Activated CD4-positive, CD25-positive, alpha-beta regulatory T cell treated with anti-CD3 and anti-CD28 coated beads, Interleukin-2, amount 50 U/mL, for 16 hours (primary cell): ENCODE results near the gene RAB11FIP4.
A peak's percentile ranks its signal among the peaks of the same experiment; 100 is the strongest.

Experiments
- DNase-seq: peaks from one replicate; pipeline ENCODE4 v3.0.0-alpha.2; 2020; ENCODE audit warnings: low read depth, low spot score

RAB11FIP4 gene

DNA sequence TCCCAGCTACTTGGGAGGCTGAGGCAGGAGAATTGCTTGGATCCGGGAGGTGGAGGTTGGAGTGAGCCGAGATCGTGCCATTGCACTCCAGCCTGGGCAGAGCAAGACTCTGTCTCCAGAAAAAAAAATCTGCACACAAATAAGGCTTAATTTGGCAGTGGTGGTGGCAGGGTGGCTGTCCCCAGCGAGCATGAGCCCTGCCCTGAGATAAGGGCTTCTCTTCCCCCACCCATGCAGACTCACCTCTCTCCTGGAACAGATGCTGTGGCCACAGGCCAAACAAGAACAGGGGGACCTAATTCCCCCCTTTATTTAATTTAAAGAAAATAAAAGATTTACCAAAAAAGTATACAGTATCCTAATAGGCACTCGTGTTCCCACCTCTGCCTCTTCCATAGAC lies 157.2 kb downstream of the RAB11FIP4 start:
- DNase-seq: no peak

DNA sequence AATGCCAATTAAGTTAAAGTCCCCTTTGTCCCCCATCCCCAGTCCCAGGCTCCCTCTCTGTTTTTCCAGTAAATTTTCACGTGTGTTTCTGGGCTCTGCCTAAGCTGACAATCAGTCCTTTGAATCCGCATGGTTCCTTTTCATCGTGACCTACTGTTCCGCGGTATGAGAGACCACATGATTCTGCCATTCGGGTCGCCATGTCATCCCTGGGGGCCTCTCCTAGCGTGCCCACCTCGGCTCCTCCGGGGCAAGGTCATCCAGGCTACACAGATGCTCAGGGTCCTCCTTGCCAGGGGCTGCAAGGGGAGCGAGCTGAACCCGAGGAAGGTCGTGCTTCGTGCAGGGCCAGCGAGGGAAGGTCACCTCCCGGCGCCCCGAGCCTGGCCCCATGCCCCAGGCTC lies 157.6 kb downstream of the RAB11FIP4 start:
- DNase-seq: no peak

DNA sequence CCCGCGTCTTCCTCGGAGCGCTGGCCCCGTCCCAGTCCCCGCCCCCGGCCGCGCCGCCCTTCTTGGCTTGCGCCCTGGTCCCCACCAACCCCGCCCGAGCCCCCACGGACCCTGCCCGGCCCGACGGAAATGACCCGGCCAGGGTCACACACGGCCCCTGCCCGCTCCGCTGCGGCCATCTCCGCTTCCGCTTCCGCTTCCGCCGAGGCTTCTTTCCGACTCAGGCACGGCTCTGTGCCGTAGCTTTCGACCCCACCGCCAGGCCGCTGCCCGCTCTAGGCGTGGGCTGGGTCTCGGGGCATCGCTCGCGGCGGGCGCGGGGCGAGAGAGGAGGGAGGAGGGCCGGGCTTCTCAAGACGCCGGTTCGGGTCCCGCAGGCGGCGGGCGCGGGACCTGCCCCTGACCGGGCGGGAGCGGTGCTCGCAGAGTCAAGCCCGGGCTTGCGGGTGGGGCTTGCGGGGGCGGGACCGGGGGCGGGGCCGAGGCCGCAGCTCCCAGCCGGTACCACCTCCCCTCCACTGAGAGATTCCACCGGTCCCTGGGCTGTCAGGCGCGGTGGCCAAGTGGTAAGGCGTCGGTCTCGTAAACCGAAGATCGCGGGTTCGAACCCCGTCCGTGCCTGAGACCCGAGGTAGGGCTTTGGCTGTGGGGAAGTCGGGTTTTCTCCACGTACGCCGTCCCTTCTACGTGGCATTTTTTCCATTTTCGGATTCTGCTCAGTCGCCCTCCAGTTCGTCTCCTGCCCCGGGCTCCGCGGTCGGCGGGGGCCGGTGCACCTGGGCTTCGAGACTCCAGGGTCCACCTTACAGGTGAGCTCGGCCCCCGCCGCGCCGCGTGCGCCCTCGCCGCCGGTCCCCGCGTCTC lies 158.3 kb downstream of the RAB11FIP4 start:
- DNase-seq: peak; percentile 78

DNA sequence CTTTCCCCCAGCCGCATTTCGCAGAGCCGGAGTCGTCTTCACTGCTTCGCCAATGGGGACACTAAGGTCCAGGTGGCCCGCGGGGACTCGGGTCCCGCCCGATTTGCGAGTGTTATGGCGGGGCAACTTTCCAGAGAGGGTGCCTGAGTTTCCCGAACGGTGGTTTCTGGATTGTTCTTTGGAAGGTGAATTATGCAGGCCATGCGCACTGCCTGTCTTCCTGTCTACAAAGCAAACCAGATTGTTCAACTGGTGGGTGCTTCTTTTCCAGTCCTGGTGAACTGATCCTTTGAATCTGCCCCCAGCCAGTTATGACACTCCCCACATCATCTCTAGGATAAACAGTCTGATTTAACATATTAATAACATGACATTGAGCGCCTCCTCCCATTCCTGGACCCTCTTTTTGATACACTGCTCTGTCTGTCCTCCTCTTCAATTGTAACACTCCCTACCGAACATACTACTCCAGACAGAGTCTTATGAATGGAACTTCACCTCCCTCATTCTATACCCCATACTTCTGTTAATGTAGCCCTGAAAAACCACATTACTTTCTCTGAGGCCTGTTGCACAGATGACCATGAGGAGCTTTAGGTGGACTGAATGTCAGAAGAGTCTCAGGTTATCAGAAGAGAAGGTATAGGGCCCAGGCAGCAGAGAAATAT lies 159.0 kb downstream of the RAB11FIP4 start:
- DNase-seq: no peak

DNA sequence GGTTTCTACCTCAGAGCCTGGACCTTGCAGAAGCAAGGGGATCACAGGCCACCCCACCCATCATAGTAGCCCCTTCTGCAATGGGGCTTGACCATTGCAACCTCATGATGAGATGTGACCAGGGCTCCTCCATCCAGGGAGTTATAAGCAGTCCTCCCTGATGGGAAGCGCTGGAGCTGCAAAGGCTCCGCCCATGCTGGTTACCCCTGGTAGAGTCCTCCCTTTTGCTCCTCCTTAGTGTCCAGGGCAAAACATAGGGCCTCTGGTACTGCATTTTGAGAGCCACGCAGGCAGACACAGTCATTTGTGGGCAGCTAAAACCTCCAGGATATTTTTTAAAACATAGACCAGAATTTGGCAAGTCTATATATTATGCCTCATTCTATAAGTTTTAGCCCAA lies 161.1 kb downstream of the RAB11FIP4 start:
- no peak for DNase-seq

DNA sequence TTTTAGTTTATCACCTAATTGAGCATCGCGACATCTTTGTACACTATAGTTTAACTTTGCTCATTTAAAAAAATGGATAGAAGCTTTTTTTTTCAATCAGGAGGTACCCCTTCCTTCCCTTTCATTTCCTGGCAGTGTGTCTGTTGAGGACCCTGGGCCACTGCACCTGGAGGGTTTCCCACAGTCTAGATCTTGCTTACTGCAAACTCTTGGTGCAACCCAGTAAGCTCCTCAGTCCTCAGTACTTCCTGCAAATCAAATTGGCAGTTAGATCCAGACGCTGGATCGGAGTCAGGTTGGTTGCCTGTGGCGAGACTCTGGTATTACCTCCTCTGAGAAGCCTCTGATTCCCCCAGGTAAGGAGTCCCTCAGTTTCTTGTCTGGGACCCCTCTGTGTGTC lies 162.0 kb downstream of the RAB11FIP4 start:
- DNase-seq: no peak

DNA sequence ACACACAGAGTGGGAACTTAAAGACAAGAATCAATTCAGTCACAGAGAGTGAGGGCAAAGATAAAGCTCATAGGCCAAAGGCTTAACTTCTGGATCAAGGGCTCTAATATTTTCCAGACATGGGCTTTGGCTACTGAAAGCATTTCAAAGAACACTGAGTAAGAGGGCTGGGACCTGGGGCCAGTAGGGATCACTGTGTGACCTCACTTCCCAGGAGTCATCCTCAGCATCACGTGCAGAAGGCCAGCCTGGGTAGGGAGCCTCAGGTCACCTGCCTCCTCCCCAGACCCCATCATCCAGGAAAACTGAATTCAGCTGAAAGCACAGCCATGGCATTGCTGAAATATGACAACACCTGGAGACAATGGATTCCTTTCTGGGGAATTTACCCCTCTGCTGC lies 163.5 kb downstream of the RAB11FIP4 start:
- no peak for DNase-seq

DNA sequence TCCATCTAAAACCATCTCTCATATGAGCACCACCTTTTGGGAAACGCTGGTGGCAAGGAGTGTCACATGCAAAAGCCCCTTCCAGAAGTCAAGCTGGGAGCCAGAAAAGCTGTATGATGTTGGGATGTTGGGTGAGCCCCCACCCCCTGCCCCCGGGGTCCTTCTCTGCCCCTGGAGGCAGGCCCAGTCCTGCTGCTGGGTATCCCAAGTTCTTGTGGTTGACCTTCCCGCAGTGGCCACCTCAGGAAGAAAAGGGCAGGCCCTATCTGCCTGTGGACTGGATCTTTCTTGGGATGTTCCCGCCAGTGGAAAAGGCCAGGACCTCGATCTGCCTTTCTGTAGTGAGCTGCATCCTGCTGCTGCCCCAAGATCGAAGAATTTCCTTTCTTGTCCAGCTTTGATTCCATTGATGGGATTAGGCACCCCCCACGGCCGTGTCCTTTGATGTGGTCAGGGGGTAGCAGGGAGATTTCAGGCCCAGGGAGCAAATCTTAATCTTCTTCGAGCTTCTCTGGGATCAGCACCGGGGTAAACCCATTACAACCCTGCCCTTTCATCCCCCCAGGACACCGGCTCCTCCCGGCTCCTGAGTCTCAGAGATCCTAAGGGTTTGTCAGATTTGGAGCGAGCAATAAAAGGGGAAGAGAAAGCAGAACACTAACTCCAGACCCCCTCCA lies 165.6 kb downstream of the RAB11FIP4 start:
- no peak for DNase-seq

DNA sequence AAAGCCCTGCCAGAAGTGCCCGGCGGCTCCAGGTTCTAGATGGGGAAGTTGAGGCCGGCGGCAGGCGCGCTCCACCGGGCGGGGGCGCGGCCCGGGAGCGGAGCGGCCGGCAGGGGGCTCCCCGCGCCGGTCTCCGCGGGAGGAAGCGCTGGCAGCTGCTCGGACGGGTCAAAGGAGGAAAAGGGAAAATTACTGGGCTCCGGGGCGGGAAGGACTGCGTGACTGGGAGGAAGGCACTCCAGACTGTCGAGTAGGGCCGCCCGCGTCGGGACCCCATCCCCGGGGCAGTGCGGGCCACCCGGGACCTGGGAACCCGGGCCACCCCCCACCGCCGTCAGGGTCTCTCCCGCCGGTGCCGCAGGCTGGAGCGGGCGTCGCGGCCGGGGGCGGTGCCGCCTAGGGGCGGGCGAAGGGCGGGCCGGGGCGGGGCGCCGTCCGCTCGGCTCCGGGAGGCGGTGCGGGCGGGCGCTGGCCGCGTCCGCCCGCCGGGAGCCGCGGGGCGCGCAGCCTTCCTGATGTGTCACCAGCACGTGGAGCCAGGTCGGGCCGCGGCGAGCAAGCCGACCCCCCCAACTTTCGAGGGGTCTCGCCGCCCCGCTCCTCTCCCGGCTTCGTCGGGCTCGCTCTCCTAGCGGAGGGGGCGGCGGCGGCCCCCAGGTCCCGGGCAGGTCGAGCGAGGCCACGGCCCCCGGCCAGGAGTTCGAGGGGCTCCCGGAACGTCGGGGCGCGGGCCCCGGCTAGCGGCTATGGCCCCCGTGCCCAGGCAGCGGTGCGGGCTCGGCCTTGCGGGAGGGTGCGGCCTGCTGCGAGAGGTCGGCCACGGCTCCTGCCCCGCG lies 167.5 kb downstream of the RAB11FIP4 start:
- no peak for DNase-seq

DNA sequence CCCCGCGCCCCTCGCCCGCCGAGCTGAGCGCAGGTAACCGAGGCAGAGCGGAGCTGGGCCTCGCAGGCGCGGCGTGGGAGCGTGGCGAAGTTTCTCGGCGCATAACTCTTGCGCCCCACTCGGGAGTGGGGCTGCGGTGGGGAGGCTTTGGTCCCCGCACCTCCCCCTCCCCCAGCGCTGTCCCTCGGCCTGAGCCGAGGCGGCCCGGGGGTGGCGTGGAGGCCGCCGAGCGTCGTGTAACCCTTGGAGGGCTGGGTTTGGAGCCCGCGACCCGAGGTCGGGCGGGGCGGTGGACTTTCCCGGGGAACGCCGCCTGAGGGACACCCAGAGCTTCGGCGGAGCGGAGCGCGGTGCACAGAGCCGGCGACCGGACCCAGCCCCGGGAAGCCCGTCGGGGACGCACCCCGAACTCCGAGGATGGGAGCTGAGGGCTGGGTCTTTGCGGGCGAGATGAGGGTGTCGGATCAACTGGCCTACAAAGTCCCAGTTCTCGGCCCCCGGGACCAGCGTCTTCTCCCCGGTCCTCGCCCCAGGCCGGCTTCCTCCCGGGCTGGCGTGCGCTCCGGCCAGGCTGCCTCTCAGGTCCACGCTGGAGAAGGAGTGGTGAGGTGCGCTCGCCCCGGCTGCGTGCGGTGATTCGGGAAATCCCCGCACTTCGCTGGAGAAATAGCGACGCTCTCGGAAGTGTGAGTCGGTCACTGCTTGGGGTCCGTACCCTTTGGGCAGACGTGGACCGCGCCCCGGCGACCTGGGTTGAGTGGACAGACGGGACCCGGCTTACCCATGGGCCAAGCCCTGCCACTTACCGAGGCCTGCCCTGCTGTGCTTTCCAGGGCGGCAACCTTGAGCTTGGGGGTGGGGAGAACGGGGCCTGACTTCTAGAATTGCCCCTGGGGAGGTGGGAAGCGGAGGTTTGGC lies 168.4 kb downstream of the RAB11FIP4 start:
- no peak for DNase-seq

DNA sequence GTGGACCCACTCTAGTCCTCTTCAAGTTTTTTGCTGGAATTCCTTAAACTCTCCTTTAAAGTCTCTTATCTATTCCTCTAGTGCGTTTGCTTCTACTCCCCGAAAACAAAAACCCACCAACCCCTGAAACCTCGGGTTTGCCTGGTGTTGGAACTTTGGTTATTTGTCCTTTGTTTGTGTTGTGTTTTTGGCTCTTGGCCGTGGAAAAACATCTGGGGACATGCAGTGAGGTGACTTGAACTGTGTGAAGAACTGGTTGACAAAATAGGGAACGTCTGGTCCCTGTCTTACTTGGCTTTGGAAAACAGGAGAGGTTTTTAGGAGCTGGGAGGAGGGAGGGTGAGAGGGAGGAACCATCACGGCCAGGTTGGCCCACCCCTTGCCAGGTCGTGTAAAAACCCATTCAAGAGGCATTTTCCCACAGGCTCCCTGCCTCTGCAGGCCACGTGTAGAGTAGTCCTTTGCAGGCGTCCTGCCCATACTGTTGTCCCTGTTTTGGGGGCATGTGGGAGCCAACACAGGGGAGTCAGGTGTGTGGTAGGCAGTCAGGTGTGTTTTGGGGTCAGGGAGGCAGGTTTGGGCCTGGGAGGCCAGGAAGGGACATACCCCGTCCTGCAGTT lies 169.3 kb downstream of the RAB11FIP4 start:
- DNase-seq: no peak

DNA sequence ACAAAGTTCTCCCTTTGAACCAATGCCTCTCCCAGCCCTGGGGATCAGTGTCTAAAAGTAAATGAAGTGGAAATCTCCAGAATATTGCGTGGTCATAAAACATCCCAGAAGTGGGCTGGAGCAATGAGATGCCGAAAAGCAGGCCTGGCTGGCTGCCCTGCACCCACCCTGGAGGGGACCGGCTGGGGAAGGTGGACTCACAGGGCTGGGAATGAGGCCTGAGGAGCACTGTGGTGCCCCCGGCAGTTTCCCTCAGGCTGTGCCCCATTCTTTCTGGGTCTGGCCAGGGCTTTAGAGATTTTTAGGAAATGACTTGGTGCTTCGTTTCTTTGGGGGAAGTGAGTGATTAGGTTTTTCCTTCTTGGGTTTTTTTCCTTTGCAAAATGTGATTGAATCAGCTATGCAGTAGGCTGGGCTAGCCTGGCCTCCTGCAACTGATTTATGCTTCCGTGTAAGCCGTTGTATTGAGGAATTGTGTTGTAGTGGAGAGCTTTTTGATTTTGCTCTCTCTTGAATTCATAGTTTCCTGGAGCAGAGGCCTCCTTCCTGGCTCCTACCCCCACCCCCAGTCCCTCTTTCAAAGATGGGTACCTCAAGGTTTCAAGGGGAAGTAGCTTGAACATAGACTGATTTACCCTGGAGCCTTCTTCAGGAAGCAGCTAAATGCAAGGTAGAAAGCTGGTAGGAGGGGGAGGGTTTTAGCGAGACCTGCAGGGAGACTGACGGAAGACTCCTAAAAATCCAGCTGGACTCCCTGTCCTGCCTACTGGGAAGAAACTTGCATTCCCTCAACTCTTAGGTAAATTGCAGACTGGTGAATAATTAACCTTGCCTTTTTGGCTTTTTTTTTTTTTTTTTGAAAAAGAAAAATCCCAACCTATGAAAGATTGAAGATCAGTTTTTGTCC lies 170.2 kb downstream of the RAB11FIP4 start:
- no peak for DNase-seq

DNA sequence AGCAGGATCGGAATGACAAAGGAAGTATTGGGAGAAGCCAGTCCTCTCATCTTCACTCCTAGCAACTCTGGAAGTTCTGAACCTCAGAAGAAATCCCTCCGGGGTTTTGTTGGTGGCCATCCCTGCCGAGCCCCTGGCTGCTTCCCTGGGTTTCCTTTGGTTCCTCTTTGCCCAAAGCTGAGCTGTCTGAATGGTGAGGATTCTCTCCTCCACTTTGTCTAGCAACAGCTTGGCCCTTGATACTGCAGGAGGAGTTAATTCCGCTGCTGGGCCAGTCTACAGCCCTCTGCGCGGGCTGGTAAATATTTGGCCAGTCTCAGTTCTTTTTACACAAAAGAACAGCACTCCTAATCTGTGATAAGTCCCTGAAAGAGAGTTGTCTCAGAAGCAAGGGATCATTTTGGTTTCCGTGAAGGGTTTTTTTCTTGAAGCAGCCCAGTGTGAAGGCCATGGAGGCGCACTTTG lies 170.9 kb downstream of the RAB11FIP4 start:
- DNase-seq: no peak

DNA sequence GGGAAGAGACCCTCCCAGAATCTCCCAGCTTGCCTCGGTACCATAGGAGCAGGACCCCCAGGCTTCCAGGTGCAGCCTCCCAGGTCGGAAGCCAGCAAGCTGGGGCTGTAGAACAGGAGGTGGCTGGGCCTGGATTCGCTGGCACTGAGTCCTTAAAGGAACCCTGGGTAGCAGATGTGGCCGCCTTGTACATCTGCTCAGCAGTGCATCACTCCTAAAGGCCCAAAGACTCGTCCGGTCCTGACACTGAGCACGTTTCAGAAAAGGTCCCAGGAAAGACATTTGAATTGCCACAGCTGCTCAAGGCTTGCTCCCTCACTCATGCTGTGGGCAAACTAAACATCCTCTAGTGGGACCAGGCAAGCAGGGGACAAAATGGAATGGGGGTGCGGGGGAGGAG lies 172.8 kb downstream of the RAB11FIP4 start:
- DNase-seq: no peak

DNA sequence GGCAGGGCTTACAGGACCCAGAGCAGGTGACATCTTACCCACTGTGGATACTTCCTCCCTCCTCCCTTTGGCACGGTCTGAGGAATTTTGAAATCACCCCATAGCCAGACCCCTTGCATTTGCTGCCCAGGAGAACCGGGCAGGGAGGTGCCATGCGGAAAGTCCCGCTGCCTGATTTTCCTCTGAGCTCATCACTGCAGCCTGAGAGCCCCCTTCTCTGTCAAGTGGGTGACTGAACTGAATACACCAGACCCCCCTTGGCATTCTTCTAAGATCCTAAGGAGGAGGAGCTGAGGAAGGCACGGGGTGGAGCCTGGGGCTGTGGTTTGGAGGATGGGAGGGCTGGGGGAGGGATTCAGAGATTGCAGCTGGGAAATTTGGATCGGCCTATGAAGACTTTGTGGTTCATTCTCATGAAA lies 173.4 kb downstream of the RAB11FIP4 start:
- DNase-seq: no peak

DNA sequence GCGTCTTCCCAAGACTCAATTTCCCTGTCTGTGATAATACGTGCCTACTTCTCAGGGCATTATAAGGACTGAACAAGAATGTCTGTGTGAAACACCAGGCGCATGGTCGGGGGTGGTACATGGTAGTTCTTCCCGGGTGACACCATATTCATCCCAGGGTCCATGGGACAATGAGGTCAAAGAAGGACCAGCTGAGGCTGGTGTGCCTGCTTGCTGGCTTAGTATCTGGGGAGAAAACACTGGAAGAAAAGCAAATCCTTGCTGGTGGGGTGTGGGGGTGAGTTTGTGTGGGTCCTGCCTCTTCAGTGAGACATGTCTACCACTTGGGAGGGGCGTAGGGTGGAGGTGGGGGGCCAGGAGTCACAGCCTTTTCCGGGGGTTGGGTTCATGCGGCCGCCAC lies 174.2 kb downstream of the RAB11FIP4 start:
- DNase-seq: no peak

DNA sequence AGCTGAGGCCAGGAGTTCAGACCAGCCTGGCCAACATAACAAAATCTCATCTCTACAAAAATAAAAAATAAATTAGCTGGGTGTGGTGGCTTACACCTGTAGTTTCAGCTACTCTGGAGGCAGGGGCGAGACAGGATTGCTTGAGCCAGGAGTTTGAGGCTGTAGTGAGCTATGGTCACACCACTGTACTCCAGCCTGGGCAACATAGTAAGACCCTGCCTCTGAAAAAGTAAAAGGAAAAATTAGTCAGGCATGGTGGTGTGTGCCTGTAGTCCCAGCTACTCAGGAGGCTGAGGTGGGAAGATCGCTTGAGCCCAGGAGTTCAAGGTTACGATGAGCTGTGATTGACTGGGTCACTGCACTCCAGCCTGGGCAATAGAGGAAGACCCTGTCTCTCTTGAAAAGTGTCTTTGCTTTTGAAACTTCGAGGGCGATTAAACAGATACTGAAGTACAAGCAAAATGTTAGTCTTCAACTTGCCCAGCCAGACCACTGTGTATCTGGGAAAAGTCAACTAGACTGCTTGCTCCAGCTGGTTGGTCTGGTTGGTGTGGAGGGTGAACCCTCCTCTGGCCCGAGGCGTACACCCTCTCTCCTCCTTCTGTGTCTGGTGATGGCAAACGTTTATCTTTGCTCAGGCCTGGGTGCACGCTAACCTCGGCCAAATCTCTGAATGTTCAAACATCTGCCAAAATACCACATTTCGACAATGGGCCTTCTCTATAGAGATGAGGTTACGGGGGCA lies 174.9 kb downstream of the RAB11FIP4 start:
- no peak for DNase-seq

DNA sequence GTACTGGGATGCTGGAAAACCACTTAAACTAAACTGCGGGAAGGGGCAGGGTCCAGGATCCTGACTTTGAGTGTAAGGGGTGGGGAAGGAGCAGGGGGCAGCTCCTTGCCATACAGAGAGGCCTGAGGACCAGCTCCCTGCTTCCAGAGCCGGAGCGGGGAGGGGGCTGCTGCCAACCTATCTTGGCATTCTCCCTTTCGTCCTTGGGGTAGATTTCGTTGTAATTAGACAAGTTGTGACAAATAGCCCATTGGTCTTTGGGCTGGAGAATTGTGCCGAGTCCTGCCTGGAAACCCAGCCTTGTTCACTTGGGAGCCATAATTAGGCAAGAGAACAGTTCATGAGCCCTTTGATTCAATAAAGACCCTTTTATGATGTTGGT lies 175.5 kb downstream of the RAB11FIP4 start:
- DNase-seq: no peak
